GM19455 (cell line): ENCODE results near the gene CACNA1A.

Experiments
- ATAC-seq: cut with Tn5 transposase; IDR thresholded peaks from one replicate; pipeline ENCODE4 v1.9.1; 2021; ENCODE audit not compliant: unreplicated experiment

Gene CACNA1A

GRCh38 chr19:13493516-13494310, 12.6 kb downstream of the CACNA1A start:
- ATAC-seq = no peak

- ATAC-seq = no peak
These were observed 14.2 kb downstream of the CACNA1A start for GRCh38 chr19:13492128-13492527.

- ATAC-seq = no peak
These were observed 18.3 kb downstream of the CACNA1A start for GRCh38 chr19:13487985-13488384.

GRCh38 chr19:13484166-13484565, 22.1 kb downstream of the CACNA1A start:
- ATAC-seq = no peak

- no peak for ATAC-seq
These were observed 23.1 kb downstream of the CACNA1A start for GRCh38 chr19:13483215-13483614.

- ATAC-seq = no peak
These were observed 27.7 kb downstream of the CACNA1A start for GRCh38 chr19:13478576-13478975.

GRCh38 chr19:13476071-13476470, 30.2 kb downstream of the CACNA1A start:
- no peak for ATAC-seq

GRCh38 chr19:13475044-13475443, 31.2 kb downstream of the CACNA1A start:
- ATAC-seq = no peak

DNA sequence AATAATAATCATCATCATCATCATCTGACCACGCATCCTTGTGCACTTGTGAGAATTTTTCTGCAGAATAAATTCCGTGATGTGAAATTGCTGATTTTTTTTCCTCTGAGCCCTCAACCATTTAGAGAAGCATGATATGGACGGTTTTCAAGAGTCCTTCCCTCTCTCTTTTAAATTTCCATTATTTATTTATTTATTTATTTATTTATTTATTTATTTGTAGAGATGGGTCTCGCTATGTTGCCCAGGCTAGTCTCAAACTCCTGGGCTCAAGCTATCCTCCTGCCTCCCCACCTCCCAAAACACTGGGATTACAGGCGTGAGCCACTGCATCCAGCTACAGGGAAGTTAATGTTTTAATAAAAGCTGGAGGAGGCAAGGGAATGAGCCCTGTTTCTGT, 39.6 kb downstream of the CACNA1A start:
- no peak for ATAC-seq

DNA sequence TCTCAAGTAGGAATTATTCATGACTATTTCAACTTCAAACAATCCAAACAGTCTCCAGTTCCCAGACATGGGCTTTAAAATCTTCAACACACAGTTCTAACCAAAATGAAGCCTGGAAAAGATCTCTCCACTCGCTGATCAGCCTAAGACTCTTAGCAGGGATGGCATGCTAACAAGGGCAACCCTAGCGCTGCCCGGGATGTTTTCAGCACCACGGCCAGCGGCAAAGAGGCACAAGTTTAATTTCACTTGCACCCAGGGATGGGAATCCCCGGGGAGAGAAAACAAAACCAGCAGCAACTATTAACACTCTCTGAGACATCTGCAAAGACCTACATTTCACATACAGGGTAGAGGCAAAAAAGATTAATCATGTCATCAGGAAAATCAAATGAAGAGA, 43.0 kb downstream of the CACNA1A start:
- ATAC-seq = no peak

- no peak for ATAC-seq
These were observed 44.7 kb downstream of the CACNA1A start for GRCh38 chr19:13461536-13461935.

DNA sequence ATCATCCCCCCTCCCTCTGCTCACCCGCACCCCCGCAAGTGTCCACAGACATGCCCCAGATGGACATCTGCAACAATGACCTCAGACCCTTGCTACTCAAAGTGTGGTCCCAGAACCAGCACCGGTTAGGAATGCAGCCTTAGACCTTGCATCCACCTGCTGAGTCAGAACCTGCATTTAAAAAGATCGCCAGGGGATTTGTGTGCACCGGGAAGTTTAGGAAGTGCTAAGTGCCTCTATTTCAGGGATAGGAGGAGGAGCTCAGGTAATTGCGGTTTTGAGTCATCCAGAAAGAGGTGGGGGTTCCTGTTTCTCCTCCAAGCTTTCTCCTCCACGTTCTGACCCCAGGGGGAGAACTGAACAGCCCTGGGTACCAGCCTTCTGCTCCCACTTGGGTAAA, 46.2 kb downstream of the CACNA1A start:
- ATAC-seq = no peak

DNA sequence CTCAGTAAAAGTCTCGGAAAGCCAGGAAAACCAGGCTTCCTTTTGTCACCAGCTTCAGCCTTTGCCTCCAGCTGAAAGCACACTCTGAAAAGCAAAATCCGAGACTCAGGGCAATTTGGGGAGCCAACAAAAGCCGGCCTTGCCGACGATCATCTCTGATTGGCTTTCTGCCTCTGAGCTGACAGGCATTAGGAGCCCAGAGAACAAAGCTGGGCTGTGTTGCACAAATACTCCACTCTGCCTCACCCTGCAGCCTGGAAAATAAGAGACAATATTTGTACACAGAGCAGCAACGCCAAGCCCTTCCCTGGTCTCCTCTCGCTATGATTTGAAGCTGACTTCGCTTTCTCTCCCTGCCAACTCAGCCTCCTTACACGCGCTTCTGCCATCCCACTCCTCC, 46.9 kb downstream of the CACNA1A start:
- ATAC-seq = no peak

DNA sequence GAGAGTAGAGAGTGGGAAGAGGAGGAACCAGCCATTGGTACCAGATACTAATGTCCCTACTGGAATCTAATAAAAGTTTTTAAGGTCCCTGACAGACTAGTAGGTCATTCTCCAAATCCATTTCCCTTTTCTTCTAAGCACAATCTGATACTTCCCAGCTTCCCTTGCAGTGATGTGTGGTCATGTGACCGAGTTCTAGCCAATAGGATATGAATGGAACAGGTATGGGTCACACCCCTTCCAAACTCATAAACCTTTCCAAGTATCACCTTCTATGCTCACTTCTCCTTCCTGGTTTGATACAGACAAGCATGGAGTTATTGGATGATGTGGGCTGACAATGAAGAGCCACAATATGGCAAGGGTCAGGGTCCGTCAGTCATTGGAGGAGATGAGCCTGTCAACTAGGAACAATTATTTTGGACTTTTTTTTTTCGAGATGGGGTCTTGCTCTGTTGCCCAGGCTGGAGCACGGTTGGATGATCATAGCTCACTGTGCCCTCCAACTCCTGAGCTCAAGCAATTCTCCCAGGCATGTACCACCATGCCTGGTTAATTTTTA, 54.8 kb downstream of the CACNA1A start:
- ATAC-seq = no peak

- no peak for ATAC-seq
These were observed 58.3 kb downstream of the CACNA1A start for GRCh38 chr19:13447978-13448377.

DNA sequence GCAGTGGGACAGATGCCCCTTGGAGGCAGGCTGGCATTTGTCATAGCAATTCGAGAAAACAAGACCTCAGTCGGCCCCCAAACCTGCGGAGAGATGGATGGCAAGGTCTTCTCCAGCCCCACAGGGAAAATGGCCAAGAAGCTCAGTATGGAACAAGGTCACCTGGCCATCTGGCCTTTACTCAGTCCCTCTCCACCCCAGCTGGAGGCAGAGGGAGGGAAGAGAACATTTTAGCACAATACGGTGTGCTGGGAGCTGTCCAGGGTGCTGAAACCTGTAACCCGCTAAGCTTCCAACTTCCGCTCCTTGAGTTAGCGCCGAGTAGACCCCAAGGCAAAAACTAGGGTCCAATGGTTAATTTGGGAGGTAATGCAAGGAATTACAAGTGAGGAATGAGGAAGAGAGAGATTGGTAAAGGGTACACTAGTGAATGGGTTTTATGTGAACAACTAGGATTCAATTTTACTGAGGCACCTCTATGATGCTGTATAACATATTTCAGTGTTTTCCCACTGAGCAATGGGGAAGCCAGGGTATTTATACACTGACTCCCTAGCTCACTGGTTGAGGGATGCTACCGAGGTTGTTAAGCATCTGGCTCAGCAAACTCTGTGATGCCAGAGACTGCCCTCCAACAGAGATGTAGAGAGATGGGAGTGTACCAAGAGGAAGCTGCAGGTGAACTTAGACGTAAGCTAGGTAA, 64.3 kb downstream of the CACNA1A start:
- no peak for ATAC-seq

GRCh38 chr19:13437919-13438618, 68.2 kb downstream of the CACNA1A start:
- no peak for ATAC-seq

DNA sequence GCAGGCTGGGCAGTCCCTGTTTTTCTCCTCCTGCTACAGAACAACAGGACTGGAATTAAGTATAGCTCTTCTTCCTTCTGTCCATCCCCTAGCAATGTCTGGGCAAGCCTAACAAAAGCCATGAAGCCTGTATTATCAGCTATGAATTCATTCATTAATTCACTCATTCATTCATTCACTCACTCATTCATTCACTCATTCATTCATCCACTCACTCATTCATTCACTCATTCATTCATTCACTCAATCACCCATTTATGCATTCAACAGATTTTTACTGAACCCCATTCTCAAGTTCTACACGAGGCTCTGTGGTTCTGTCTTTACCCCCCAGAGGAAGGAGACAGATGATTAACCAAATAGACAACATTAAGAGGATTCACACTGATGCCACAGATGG, 69.9 kb downstream of the CACNA1A start:
- no peak for ATAC-seq

DNA sequence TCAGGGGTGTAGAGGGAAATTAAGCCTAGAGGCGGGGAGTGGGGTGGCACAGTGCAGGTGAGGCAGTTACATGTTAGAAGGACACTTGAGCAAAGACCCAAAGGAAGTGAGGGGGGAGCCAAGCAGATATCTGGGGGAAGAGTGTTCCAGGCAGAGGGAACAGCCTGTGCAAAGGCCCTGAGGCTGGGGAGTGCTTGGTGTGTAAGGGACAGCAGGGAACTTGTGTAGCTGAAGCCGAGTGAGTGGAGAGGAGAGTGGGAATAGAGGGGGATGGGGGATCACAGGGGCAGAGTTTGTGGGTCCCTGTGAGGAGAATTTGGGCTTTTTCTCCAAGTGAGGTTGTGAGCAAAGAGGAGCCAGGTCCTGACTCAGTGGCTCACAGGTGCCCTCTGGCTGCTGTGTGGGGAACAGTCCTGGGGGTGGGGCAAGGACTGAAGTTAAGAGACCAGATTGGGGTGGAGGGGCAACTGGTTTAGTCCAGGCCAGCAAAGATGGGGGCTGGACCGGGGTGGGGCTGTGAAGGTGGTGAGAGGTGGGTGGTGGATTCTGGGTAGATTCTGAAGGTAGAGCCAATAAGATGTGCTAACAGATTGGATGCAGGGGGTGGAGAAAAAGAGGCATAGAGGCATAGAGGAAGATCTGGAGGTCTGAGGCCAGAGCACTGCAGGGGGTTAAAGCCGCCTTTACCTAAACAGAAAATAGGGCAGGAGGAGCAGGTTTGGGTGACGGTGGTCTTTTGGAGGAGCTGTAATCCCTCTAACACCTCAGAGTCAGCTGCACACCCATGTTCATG, 75.3 kb downstream of the CACNA1A start:
- ATAC-seq = no peak

DNA sequence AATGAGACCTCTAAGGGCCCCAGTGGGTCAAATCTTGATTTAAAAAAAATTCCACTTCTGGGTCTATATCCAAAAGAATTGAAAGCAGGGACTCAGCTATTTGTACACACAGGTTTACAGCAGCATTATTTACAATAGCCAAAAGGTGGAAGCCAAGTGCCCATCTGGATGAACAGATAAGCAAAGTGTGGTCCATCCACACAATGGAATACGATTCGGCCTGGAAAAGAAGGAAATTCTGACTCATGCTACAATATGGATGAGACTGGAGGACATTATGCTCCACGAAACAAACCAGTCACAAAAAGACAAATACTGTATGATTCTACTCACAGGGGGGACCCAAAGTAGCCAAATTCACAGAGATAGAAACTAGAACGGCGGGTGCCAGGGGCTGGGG, 76.7 kb downstream of the CACNA1A start:
- no peak for ATAC-seq

- no peak for ATAC-seq
These were observed 77.9 kb downstream of the CACNA1A start for GRCh38 chr19:13428352-13428751.
